A673 (cell line): ENCODE data around the gene MSH5.

Experiments
- CTCF ChIP-seq: fragments of 300-800, 200-600 bp; sonication (generic); conservative IDR thresholded peaks from 2 replicates; pipeline ENCODE4 v1.5.1; 2017; ENCODE audit warnings: low read depth, mild to moderate bottlenecking, antibody characterized with exemption, low read length, moderate library complexity, mixed read lengths
- EZH2 ChIP-seq: fragments of 200-600 bp; sonication (generic); IDR thresholded peaks from 2 replicates; pipeline ENCODE4 v1.6.1; 2017; ENCODE audit warnings: borderline replicate concordance, low read depth, mild to moderate bottlenecking, mixed read lengths, antibody characterized with exemption, low read length; ENCODE audit not compliant: poor library complexity, severe bottlenecking

- TF ChIP-seq CTCF, result no peak
- TF ChIP-seq EZH2, result no peak
These were observed 3.6 kb upstream of the MSH5 start, which contains the start of gene CLIC1 for GRCh38 chr6:31736021-31736767.
